ENCODE measurements around the gene GAPVD1.

The GAPVD1 gene

DNA sequence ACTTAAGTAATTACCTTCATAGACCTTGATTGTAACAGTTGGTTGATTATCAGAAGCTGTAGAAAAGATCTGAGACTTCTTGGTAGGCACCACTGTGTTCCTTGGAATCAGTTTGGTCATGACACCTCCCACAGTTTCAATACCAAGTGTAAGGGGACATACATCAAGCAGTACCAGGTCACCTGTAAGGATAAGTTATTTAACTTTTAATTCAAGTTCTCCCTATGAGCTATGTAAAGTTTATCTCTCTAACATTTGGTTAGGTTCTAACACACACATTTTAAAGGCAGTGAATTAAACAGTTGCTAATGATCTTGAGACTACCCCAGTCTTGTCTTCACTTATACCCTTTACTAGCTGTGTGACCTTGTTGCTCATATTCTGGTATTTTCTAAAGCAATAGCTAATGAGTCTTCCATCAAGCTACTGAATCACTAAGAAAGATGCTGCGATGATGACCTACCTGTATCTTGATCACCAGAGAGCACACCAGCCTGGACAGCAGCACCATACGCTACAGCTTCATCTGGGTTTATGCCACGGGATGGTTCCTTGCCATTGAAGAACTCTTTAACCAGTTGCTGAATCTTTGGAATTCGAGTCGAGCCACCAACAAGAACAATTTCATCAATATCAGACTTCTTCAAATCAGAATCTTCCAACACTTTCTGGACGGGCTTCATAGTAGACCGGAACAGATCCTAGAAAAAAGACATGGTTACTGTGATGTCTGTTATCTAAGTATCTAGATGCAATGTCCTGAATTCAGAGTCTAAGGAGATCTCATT is 23.3 kb upstream of the GAPVD1 start:
- TF ChIP-seq CTCF (IDR thresholded peaks at IDR 0.05), result no peak

DNA sequence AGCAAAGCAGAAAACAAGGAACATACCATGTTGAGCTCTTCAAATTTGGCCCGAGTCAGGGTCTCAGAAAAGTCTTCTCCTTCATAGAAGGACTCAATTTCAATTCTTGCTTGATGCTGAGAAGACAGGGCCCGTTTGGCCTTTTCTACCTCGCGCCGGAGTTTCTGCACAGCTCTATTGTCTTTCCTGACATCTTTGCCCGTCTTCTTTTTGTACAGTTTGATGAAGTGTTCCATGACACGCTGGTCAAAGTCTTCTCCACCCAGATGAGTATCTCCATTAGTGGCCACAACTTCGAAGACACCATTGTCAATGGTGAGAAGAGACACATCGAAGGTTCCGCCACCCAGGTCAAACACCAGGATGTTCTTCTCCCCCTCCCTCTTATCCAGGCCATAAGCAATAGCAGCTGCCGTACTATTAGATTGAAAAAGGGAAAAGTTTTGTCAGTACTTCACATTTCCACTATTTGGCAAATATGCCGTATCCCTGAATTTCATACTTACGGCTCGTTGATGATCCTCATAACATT is 22.6 kb upstream of the GAPVD1 start:
- TF ChIP-seq CTCF (IDR thresholded peaks at IDR 0.05), result no peak

DNA sequence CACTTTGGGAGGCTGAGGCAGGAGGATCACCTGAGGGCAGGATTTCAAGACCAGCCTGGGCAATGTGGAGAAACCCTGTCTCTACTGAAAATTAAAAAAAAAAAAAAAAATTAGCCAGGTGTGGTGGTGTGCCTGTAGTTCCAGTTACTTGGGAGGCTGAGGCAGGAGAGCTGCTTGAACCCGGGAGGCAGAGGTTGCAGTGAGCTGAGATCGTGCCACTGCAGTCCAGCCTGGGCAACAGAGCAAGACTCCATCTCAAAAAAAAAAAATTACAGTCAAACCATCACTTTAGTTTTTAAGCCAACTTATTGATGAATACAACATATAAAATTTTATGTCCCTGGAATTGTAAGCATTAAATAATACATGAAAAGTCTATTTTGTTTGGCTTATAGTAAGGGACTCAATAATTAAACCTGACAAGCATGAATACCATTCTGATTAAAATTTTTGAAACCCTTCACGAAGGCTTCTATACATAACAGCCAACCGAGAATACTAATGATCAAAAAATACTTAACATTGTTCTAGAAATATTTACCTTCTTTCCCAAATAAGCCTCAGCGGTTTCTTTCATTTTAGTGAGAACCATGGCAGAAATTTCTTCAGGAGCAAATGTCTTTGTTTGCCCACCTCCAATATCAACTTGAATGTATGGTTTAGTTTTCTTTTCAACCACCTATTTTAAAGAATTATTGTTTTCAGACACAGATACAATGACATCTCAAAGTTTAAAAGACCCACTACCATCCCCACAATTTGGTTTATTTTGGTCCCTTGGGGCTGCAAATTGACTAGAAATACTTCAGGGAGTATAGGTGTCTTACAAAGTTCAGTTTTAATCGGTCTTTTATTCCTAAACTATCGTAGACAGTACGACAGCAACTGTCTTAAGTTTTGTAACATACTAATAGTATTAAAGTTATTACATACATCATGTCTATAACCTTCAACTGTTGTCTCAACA is 21.7 kb upstream of the GAPVD1 start:
- TF ChIP-seq CTCF (IDR thresholded peaks at IDR 0.05), result no peak

- TF ChIP-seq CTCF (IDR thresholded peaks at IDR 0.05), result no peak
Observed at GRCh38 chr9:125240649-125240999, 21.0 kb upstream of the GAPVD1 start.

- no peak; the same call in 1 of the 2 replicates for TF ChIP-seq CTCF (IDR thresholded peaks at IDR 0.05)
Observed at GRCh38 chr9:125241000-125241862, 20.4 kb upstream of the GAPVD1 start, which contains the start of gene HSPA5. Gene HSPA5, minus strand, starts transcription at chr9:125241343. Its CDS starts 217 bp downstream, at chr9:125241126.

DNA sequence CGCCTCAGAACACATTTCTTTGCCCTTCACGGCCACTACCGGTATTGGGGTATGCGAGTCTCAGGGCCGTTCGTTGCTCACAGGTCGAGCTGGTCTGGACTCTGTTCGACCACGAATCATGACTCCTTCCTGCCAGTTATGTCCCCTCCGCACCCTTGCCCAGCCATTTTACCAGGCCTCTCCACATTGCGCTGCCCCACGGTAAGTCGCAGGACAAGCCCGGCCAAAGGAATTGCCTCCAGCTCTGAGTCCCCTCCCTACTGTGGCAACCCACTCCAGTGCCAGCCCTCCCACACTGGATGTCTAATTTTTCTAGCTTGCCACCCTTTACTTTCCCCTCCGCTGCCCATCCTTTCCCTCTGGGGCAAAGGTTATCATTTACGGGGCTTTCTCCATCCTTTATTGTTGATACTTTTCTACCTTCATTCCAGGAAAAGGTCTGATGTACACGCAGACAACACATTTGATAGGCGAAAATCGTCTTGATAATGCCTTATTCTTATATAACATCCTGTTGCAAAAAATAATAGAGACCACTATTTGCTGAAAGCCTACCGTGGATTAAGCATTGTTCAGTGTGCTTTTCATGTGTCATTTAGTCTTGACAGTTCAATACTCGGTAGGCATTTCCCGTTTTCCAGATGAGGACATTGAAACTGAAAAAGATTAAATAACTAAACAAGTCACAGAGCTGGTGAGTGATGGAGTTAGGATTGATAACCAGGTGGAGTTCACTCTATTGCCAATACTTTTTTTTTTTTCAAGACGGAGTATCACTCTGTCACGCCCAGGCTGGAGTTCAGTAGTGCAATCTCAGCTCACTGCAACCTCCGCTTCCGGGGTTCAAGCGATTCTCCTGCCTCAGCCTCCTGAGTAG is 19.5 kb upstream of the GAPVD1 start:
- TF ChIP-seq CTCF (IDR thresholded peaks at IDR 0.05), result no peak

Measured in LNCAP (cell line).